ENCODE results near the gene CD46.

The CD46 gene

GRCh38 chr1:207810606-207811295 is 58.9 kb downstream of the CD46 start:
- no peak for DNase-seq (ENCODE audit: extremely low spot score)

GRCh38 chr1:207811319-207811718 is 59.5 kb downstream of the CD46 start:
- TF ChIP-seq FOXK2 (IDR thresholded peaks at IDR 0.05) (no peak), LEF1 (IDR thresholded peaks at IDR 0.05; ENCODE audit: borderline replicate concordance) (no peak), HDGF (IDR thresholded peaks at IDR 0.05; ENCODE audit: borderline replicate concordance) (no peak), TARDBP (IDR thresholded peaks at IDR 0.05) (no peak), ARNT (IDR thresholded peaks at IDR 0.05) (no peak), FOXM1 (IDR thresholded peaks at IDR 0.05; ENCODE audit: borderline replicate concordance) (no peak), BHLHE40 (IDR thresholded peaks at IDR 0.05; ENCODE audit: borderline replicate concordance) (no peak), SUZ12 (IDR thresholded peaks at IDR 0.05) (no peak), FOXA1 (IDR thresholded peaks at IDR 0.05) (no peak), ELF4 (IDR thresholded peaks at IDR 0.05) (no peak)
- POLR2A ChIA-PET, result no interaction called here

More at GRCh38 chr1:207810606-207811295, 58.9 kb downstream of the CD46 start:
- TF ChIP-seq FOXK2 (IDR thresholded peaks at IDR 0.05), result no peak
- TF ChIP-seq FOXA1 (IDR thresholded peaks at IDR 0.05), result no peak
- TF ChIP-seq ARNT (IDR thresholded peaks at IDR 0.05), result no peak
- no peak for TF ChIP-seq LEF1 (IDR thresholded peaks at IDR 0.05; ENCODE audit: borderline replicate concordance)
- no peak for TF ChIP-seq CTBP1 (IDR thresholded peaks at IDR 0.05; ENCODE audit: borderline replicate concordance)
- TF ChIP-seq BHLHE40 (IDR thresholded peaks at IDR 0.05; ENCODE audit: borderline replicate concordance), result no peak
- no peak for TF ChIP-seq ZNF384 (IDR thresholded peaks at IDR 0.05)
- no peak for TF ChIP-seq TARDBP (IDR thresholded peaks at IDR 0.05)
- TF ChIP-seq ELF4 (IDR thresholded peaks at IDR 0.05), result no peak
- no peak for TF ChIP-seq SP1 (IDR thresholded peaks at IDR 0.05)
- TF ChIP-seq FOXM1 (IDR thresholded peaks at IDR 0.05; ENCODE audit: borderline replicate concordance), result no peak
- TF ChIP-seq HDGF (IDR thresholded peaks at IDR 0.05; ENCODE audit: borderline replicate concordance), result no peak
- POLR2A ChIA-PET, result no interaction called here
- CTCF ChIA-PET, result interaction anchor here (1.9 to 2.3 kb wide), 2 partner anchors 14 to 51 kb away, joined by 5 to 8 read pairs; no protein-coding TSS in a partner anchor

GRCh38 chr1:207811920-207812720 is 60.3 kb downstream of the CD46 start:
- CTCF ChIA-PET, result interaction anchor here (1.9 to 2.3 kb wide), 2 partner anchors 15 to 50 kb away, joined by 5 to 8 read pairs; no protein-coding TSS in a partner anchor
- POLR2A ChIA-PET, result interaction anchor here (0.5 kb wide), 1 partner anchor 12 kb away, joined by 3 read pairs; no protein-coding TSS in a partner anchor
- DNase-seq (ENCODE audit: extremely low spot score), result peak; percentile 53
- no peak for TF ChIP-seq BHLHE40 (IDR thresholded peaks at IDR 0.05; ENCODE audit: borderline replicate concordance)
- TF ChIP-seq PKNOX1 (IDR thresholded peaks at IDR 0.05), result no peak
- TF ChIP-seq NFRKB (IDR thresholded peaks at IDR 0.05), result no peak
- no peak for TF ChIP-seq FOXK2 (IDR thresholded peaks at IDR 0.05)
- no peak for TF ChIP-seq L3MBTL2 (conservative IDR thresholded peaks at IDR 0.05)
- no peak for TF ChIP-seq FOXM1 (IDR thresholded peaks at IDR 0.05; ENCODE audit: borderline replicate concordance)

More at GRCh38 chr1:207811319-207811718, 59.5 kb downstream of the CD46 start:
- no peak for DNase-seq (ENCODE audit: extremely low spot score)
- CTCF ChIA-PET, result interaction anchor here (1.9 to 2.3 kb wide), 2 partner anchors 15 to 51 kb away, joined by 5 to 8 read pairs; no protein-coding TSS in a partner anchor

- TF ChIP-seq BHLHE40 (IDR thresholded peaks at IDR 0.05; ENCODE audit: borderline replicate concordance) (no peak), FOXM1 (IDR thresholded peaks at IDR 0.05; ENCODE audit: borderline replicate concordance) (no peak), FOXK2 (IDR thresholded peaks at IDR 0.05) (no peak), NFRKB (IDR thresholded peaks at IDR 0.05) (no peak), ARNT (IDR thresholded peaks at IDR 0.05) (no peak), PKNOX1 (IDR thresholded peaks at IDR 0.05) (no peak), HDGF (IDR thresholded peaks at IDR 0.05; ENCODE audit: borderline replicate concordance) (no peak), TARDBP (IDR thresholded peaks at IDR 0.05) (no peak), SP1 (IDR thresholded peaks at IDR 0.05) (no peak), LEF1 (IDR thresholded peaks at IDR 0.05; ENCODE audit: borderline replicate concordance) (no peak), SUZ12 (IDR thresholded peaks at IDR 0.05) (no peak), L3MBTL2 (conservative IDR thresholded peaks at IDR 0.05) (no peak), CTBP1 (IDR thresholded peaks at IDR 0.05; ENCODE audit: borderline replicate concordance) (no peak), ELF4 (IDR thresholded peaks at IDR 0.05) (no peak), ZNF384 (IDR thresholded peaks at IDR 0.05) (no peak), FOXA1 (IDR thresholded peaks at IDR 0.05) (no peak)
- DNase-seq (ENCODE audit: extremely low spot score), result no peak
- POLR2A ChIA-PET, result interaction anchor here (0.5 kb wide), 1 partner anchor 11 kb away, joined by 3 read pairs; no protein-coding TSS in a partner anchor
- CTCF ChIA-PET, result no interaction called here
Observed at GRCh38 chr1:207812778-207813511, 61.1 kb downstream of the CD46 start.

GRCh38 chr1:207813512-207813881 is 61.6 kb downstream of the CD46 start:
- ChIA-PET CTCF (no interaction called here), POLR2A (no interaction called here)
- TF ChIP-seq SP1 (IDR thresholded peaks at IDR 0.05) (no peak), LEF1 (IDR thresholded peaks at IDR 0.05; ENCODE audit: borderline replicate concordance) (no peak), ARNT (IDR thresholded peaks at IDR 0.05) (no peak), SUZ12 (IDR thresholded peaks at IDR 0.05) (no peak), TARDBP (IDR thresholded peaks at IDR 0.05) (no peak), L3MBTL2 (conservative IDR thresholded peaks at IDR 0.05) (no peak), NFRKB (IDR thresholded peaks at IDR 0.05) (no peak), ZNF384 (IDR thresholded peaks at IDR 0.05) (no peak), HDGF (IDR thresholded peaks at IDR 0.05; ENCODE audit: borderline replicate concordance) (no peak)
- DNase-seq (ENCODE audit: extremely low spot score), result no peak

Data from HEK293T (cell line).